Measurements from ENCODE around the gene CAD.

DNA sequence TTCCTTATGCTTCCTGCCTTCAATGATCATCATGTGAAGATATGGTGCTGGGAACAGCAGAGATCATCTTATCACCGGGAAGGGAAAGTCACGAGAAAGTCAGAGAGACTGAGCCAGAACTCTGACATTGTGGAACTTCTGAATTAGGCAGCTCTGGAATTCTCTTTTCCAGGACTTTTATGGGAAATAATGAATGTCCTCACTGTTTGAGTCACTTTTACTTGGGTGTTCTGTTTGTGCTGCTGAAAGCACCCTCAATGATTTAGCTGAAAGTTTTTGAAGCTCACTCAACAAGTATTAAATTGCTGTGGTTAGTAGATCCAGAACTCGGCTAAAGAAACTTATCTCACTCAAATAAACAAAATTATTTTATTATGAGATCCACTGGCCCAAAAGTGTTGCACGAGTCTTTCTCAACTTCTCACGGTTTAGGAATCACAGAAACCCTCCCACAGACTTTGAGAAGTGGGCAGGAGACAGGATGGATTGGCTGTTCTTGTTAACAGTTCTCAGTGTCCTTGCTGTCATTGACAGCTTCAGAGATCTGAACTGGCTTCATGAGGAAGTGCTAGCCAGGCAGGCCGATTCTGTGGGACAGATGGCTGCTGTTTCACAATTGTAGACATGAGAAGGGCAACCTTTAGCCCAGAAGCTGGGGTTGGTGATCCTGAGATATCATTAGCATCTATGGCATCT, 31.7 kb upstream of the CAD start:
- TF ChIP-seq, protein P1, sequence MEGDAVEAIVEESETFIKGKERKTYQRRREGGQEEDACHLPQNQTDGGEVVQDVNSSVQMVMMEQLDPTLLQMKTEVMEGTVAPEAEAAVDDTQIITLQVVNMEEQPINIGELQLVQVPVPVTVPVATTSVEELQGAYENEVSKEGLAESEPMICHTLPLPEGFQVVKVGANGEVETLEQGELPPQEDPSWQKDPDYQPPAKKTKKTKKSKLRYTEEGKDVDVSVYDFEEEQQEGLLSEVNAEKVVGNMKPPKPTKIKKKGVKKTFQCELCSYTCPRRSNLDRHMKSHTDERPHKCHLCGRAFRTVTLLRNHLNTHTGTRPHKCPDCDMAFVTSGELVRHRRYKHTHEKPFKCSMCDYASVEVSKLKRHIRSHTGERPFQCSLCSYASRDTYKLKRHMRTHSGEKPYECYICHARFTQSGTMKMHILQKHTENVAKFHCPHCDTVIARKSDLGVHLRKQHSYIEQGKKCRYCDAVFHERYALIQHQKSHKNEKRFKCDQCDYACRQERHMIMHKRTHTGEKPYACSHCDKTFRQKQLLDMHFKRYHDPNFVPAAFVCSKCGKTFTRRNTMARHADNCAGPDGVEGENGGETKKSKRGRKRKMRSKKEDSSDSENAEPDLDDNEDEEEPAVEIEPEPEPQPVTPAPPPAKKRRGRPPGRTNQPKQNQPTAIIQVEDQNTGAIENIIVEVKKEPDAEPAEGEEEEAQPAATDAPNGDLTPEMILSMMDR (IDR thresholded peaks at IDR 0.05) = no peak
- no peak for TF ChIP-seq POLR2A (IDR thresholded peaks at IDR 0.05)

All from esophagus squamous epithelium (tissue), 4 donors.